Measurements from ENCODE around the gene C16orf74.

The C16orf74 gene

GRCh38 chr16:85707528-85708095, 43.3 kb downstream of the C16orf74 start:
- no peak for DNase-seq (ENCODE audit: low read depth)
- H3K4me3 ChIP-seq (ENCODE audit: low read length), result no peak overlapping the region
- TF ChIP-seq CTCF (IDR thresholded peaks at IDR 0.05; ENCODE audit: insufficient read depth, low read depth, low read length, missing control alignments), result no peak

GRCh38 chr16:85706449-85707034, 44.4 kb downstream of the C16orf74 start:
- TF ChIP-seq CTCF (IDR thresholded peaks at IDR 0.05; ENCODE audit: insufficient read depth, low read depth, low read length, missing control alignments), result no peak
- H3K4me3 ChIP-seq (ENCODE audit: low read length), result no peak overlapping the region
- no peak for DNase-seq (ENCODE audit: low read depth)

- no peak for DNase-seq (ENCODE audit: low read depth)
- no peak for TF ChIP-seq CTCF (IDR thresholded peaks at IDR 0.05; ENCODE audit: insufficient read depth, low read depth, low read length, missing control alignments)
- H3K4me3 ChIP-seq (ENCODE audit: low read length), result no peak overlapping the region
Measured at GRCh38 chr16:85704900-85705846, 45.7 kb downstream of the C16orf74 start.

- H3K4me3 ChIP-seq (ENCODE audit: low read length), result no peak overlapping the region
- TF ChIP-seq CTCF (IDR thresholded peaks at IDR 0.05; ENCODE audit: insufficient read depth, low read depth, low read length, missing control alignments), result no peak
- DNase-seq (ENCODE audit: low read depth), result no peak
Measured at GRCh38 chr16:85704011-85704410, 46.9 kb downstream of the C16orf74 start.

- no peak overlapping the region for H3K4me3 ChIP-seq (ENCODE audit: low read length)
- DNase-seq (ENCODE audit: low read depth), result peak; percentile 65
- TF ChIP-seq CTCF (IDR thresholded peaks at IDR 0.05; ENCODE audit: insufficient read depth, low read depth, low read length, missing control alignments), result no peak
Measured at GRCh38 chr16:85699628-85700027, 51.3 kb downstream of the C16orf74 start.

- no peak overlapping the region for H3K4me3 ChIP-seq (ENCODE audit: low read length)
- DNase-seq (ENCODE audit: low read depth), result no peak
- TF ChIP-seq CTCF (IDR thresholded peaks at IDR 0.05; ENCODE audit: insufficient read depth, low read depth, low read length, missing control alignments), result no peak
Measured at GRCh38 chr16:85698935-85699558, 51.8 kb downstream of the C16orf74 start.

All from epithelial cell of esophagus (primary cell).